Vagina (tissue), 2 donors: ENCODE results near the gene CPLX1.

Experiments
- CTCF ChIP-seq, 3 experiments: fragments of 450-650 bp in 2 of 3; fragments of 200-600 bp in 1 of 3; sonication (generic) in 1 of 3; IDR thresholded peaks; one replicate each; pipeline ENCODE4 v1.5.1; 2017 to 2019; ENCODE audit warnings: antibody characterized with exemption in 3 of 3, mild to moderate bottlenecking in 2 of 3, moderate library complexity in 2 of 3
- POLR2A ChIP-seq, 2 donors: fragments of 450-650 bp; IDR thresholded peaks; one replicate each; pipeline ENCODE4 v1.6.1; 2017; ENCODE audit warnings: antibody characterized with exemption in 2 of 2, mild to moderate bottlenecking in 2 of 2, moderate library complexity in 2 of 2

GRCh38 chr4:858831-859451, 33.0 kb upstream of the CPLX1 start:
- TF ChIP-seq POLR2A (IDR thresholded peaks at IDR 0.05) = no peak
- no peak for TF ChIP-seq CTCF (IDR thresholded peaks at IDR 0.05)
